Peyer's patch (tissue), 4 donors: ENCODE results near the gene SPDEF. TPM values are rescaled to one million over a fixed set of nuclear protein-coding genes. Genes with fewer than 3 reads are reported as not detected.

ENCODE experiments used
- DNase-seq, 3 donors: peaks; one replicate each; pipeline ENCODE4 v3.0.0-alpha.2; 2017 to 2019
- H3K27ac ChIP-seq, 4 donors: fragments of 200-600 bp; sonication (generic); one replicate each; pipeline ENCODE4 v1.5.1; 2016 to 2019
- H3K27me3 ChIP-seq, 2 donors: fragments of 200-600 bp; sonication (generic); one replicate each; pipeline ENCODE4 v1.5.1; 2019
- H3K36me3 ChIP-seq, 3 donors: fragments of 200-600 bp; sonication (generic); one replicate each; pipeline ENCODE4 v1.5.1; 2016 to 2019
- H3K4me1 ChIP-seq, 4 donors: fragments of 200-600 bp; sonication (generic); one replicate each; pipeline ENCODE4 v1.5.1; 2016 to 2019
- H3K4me3 ChIP-seq, 4 donors: fragments of 200-600 bp; sonication (generic); 1 replicate in 3 of 4; 2 replicates in 1 of 4; pipeline ENCODE4 v1.5.1; 2016 to 2019; ENCODE audit warnings: mild to moderate bottlenecking in 1 of 4
- H3K9me3 ChIP-seq, 4 donors: fragments of 200-600 bp; sonication (generic); one replicate each; pipeline ENCODE4 v1.5.1; 2016 to 2019; ENCODE audit warnings: mild to moderate bottlenecking in 1 of 4
- POLR2A ChIP-seq, 2 donors: fragments of 450-650 bp; IDR thresholded peaks; one replicate each; pipeline ENCODE4 v1.5.1; 2017; ENCODE audit warnings: antibody characterized with exemption in 2 of 2, mild to moderate bottlenecking in 2 of 2, moderate library complexity in 2 of 2
- total RNA-seq, 4 donors: library from RNA; depleted of rRNA; stranded (reverse); fragments of >200 nt; gene quantifications; one replicate each; pipeline ENCODE4 v1.1.0, GENCODE V29; 2016
- TF ChIP-seq, protein P1 (sequence below), 6 experiments: fragments of 450-650 bp in 4 of 6; fragments of 200-600 bp in 2 of 6; sonication (generic) in 1 of 6; IDR thresholded peaks; one replicate each; pipeline ENCODE4 v1.5.1; 2017 to 2019; ENCODE audit warnings: antibody characterized with exemption in 6 of 6, mild to moderate bottlenecking in 3 of 6, moderate library complexity in 1 of 6

The SPDEF gene
- total RNA-seq, 4 donors from 2014 or later = 29.7 to 58.7 (median 39.0) TPM

DNA sequence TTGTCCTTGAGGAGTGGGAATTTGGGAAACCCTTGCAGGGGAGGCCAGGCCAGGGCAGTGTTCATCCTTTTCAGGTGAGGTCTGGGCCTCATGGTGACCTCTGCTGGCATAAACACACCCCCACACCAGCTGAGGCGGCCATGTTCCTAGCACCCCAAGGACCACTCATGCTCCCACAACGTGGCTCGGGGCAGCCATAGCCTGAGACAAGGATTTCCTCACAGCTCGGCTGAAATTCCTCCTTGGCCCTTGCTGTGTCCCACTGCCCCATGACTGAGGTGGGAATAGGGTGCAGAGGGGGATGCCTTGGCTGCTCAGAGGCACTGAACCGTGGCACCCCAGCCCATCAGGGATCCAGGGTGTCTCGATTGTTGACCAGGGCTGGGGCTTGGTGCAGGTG is 27.3 kb upstream of the SPDEF start:
- Histone ChIP-seq H3K36me3 (peaks cover 0 to 17% (median 0%) of the 10 kb centered on the region in 3 donors), H3K27me3 (no peaks in the 10 kb centered on the region), H3K4me3 (no peak overlapping the region), H3K4me1 (no peaks in the 10 kb centered on the region), H3K9me3 (no peaks in the 10 kb centered on the region), H3K27ac (no peak overlapping the region)
- TF ChIP-seq, protein P1, sequence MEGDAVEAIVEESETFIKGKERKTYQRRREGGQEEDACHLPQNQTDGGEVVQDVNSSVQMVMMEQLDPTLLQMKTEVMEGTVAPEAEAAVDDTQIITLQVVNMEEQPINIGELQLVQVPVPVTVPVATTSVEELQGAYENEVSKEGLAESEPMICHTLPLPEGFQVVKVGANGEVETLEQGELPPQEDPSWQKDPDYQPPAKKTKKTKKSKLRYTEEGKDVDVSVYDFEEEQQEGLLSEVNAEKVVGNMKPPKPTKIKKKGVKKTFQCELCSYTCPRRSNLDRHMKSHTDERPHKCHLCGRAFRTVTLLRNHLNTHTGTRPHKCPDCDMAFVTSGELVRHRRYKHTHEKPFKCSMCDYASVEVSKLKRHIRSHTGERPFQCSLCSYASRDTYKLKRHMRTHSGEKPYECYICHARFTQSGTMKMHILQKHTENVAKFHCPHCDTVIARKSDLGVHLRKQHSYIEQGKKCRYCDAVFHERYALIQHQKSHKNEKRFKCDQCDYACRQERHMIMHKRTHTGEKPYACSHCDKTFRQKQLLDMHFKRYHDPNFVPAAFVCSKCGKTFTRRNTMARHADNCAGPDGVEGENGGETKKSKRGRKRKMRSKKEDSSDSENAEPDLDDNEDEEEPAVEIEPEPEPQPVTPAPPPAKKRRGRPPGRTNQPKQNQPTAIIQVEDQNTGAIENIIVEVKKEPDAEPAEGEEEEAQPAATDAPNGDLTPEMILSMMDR (IDR thresholded peaks at IDR 0.05) = peak in 2 of 6 experiments; percentile 16 to 19
- no peak for TF ChIP-seq POLR2A (IDR thresholded peaks at IDR 0.05)
- no peak for DNase-seq

DNA sequence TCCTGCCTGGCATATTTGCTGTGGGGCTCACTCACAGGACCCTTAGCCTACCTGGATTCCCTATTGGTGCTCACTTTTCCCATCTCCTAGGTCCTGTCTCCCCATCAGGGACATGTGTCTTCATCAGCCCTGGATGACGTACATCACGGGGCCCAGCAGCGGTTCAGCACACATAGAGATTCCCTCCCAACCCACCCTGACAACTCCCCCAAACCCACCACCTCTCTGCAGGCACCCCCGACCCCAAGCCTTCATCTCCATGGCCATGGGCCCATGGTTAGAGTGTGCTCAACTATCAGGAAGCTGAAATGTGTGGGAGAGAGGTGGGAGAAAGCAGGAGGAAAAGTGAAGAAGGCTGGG is 25.4 kb upstream of the SPDEF start:
- no peaks in the 10 kb centered on the region for H3K27me3 ChIP-seq

DNA sequence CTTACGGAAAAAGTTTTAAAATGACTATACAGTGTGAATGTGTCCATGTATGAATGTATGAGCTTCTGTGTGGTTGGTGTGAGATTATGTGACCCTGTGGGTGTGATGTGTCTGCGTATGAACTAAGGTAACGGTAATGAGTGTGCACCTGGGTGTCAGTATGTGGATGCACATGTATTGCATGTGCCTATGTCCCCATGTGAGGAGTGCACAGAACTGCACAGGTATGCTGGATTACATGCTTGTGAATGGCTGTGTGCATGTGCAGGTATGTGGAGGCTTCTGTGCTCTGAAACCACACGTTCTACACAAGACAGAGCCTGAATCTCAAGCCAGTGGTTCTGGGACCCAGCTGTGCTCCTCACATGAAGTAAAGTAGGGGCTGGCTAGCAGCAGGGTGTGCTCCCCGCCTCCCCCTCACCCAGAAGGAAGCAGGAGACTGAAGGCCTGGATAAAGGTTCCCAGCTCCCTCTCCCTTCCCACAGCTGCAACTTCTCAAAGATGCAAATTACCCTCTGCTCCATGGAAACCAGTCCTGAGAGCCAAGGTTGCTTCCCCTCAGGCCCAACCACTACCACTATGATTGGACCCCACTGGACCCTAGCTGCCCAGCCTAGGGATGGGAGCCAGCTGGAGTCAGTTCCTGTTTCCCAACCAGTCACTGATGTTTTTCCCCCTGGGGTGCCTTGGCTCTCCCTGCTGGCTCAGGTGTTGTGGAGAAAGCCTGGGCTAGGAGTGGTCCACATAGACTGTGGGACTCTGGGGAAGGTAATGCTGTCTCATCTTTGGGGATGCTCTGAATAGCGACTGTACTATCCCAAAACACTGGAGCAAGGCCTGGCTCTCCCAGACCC is 24.8 kb upstream of the SPDEF start:
- TF ChIP-seq, protein P1 (IDR thresholded peaks at IDR 0.05) = no peak
- no peak for TF ChIP-seq POLR2A (IDR thresholded peaks at IDR 0.05)
- no peaks in the 10 kb centered on the region for H3K27me3 ChIP-seq
- no peak for DNase-seq
- H3K36me3 ChIP-seq = no peaks in the 10 kb centered on the region
- no peaks in the 10 kb centered on the region for H3K4me1 ChIP-seq
- H3K9me3 ChIP-seq = no peaks in the 10 kb centered on the region
- H3K4me3 ChIP-seq = no peak overlapping the region
- H3K27ac ChIP-seq = no peak overlapping the region

More for the DNA sequence above, 25.4 kb upstream of the SPDEF start:
- Histone ChIP-seq H3K36me3 (peaks cover 0 to 3% (median 0%) of the 10 kb centered on the region in 3 donors), H3K4me3 (no peak overlapping the region), H3K4me1 (no peaks in the 10 kb centered on the region), H3K9me3 (no peaks in the 10 kb centered on the region), H3K27ac (no peak overlapping the region)
- TF ChIP-seq, protein P1 (IDR thresholded peaks at IDR 0.05) = no peak
- no peak for TF ChIP-seq POLR2A (IDR thresholded peaks at IDR 0.05)
- DNase-seq = no peak

DNA sequence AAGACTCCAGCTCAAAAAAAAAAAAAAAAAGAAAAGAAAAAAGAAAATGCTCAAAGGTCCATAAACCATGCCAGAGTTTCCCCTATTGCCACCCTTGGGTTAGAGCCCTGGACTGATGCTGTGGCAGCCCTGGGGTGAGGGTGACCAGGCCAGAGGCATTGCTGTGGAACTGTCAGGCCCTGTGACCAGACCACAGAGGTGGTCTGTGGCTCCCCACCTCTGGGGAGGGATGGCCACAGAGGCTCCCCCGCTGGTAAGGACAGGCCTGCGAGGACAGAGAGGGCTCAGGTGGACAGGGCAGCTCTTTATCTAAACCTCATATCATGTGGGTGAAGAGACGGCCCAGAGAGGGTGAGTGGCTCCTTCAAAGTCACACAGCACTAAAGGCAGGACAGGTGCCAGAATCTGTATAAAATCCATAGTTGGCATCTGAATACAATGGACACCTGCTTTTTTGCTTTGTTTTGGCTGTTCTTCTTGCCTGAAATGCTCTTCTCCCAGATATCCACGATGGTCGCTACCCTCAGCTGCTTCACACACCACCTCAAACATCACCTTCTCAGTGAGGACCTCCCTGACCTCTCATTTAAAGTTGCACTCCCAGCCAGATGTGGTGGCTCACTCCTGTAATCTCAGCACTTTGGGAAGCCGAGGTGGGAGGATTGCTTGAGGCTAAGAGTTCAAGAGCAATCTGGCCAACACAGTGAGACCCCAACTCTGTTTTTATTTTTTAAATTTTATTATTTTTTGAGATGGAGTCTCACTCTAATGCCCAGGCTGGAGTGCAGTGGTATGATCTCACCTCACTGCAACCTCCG is 22.5 kb upstream of the SPDEF start:
- Histone ChIP-seq H3K4me1 (no peaks in the 10 kb centered on the region), H3K27me3 (no peaks in the 10 kb centered on the region), H3K9me3 (no peaks in the 10 kb centered on the region), H3K27ac (no peak overlapping the region), H3K36me3 (no peaks in the 10 kb centered on the region), H3K4me3 (no peak overlapping the region)
- TF ChIP-seq, protein P1 (IDR thresholded peaks at IDR 0.05) = no peak
- no peak for TF ChIP-seq POLR2A (IDR thresholded peaks at IDR 0.05)
- DNase-seq = no peak

DNA sequence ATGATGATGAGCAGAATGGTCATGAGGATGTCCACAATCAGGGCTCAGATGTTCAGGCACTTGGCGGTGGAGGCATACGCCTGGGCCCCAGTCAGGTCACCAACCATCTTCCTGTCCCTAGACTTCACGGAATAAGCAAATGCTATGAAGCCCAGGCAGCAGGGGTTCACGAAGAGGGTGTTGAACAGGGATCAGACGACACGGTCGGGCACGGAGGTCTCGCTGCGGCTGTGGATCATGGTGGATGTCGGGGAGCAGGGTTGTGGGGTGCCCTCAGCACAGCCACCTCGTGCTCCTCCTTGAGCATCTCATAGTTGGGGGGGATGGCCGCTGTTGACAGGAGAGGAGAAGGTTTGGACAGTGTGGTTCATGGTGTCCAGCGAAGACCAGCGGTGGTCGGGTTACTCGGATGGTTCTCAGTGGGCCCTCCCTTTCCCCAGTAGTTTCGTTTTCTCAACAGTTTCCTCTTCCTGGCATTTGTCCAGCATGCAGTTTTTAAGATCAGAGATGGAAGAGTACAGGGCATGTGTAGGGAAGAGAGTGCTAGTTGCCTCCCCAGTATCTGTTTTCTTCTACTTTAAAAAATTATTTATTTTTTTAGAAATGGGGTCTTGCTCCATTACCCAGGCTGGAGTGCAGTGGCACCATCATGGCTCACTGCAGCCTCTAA is 20.3 kb upstream of the SPDEF start:
- Histone ChIP-seq H3K36me3 (no peaks in the 10 kb centered on the region), H3K9me3 (no peaks in the 10 kb centered on the region), H3K4me3 (no peak overlapping the region), H3K27ac (no peak overlapping the region), H3K4me1 (no peaks in the 10 kb centered on the region), H3K27me3 (no peaks in the 10 kb centered on the region)
- TF ChIP-seq, protein P1 (IDR thresholded peaks at IDR 0.05) = no peak
- no peak for TF ChIP-seq POLR2A (IDR thresholded peaks at IDR 0.05)
- no peak for DNase-seq
